ENCODE data around the gene CYBC1. TPM values are rescaled to one million over a fixed set of nuclear protein-coding genes. Genes with fewer than 3 reads are reported as not detected.

CYBC1 gene
- total and polyA plus RNA-seq, 4 donors: 23.2 to 45.6 (median 34.9) TPM

DNA sequence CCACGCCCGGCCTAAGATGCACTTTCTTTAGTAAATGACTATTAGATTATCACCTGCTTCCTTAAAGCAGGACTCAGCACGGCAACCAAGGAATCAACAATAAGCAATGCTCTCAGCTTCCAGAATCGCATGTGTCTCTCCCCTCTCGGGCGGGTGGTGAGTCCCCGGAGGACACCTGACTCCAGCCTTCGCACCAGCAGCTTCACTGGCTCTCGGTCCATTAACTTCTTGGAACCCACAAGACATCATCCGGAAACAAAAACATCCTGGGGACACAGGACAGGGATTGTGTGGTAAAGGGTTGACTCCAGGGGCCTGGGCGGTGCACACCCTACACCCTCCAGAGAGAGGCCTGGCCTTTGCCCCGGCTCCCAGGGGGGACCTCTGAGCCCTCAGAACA, 56.3 kb downstream of the CYBC1 start:
- Histone ChIP-seq H3K4me3 (ENCODE audit: low read depth in 1 of 3, low read length in 3 of 3) (no peak overlapping the region), H3K27me3 (ENCODE audit: control insufficient read depth in 4 of 4, insufficient read depth in 4 of 4, low read length in 3 of 4) (no peaks in the 10 kb centered on the region), H3K36me3 (ENCODE audit: control insufficient read depth in 4 of 4, insufficient read depth in 3 of 4, low read depth in 1 of 4, low read length in 3 of 4) (peaks cover 0 to 9% (median 6%) of the 10 kb centered on the region in 4 donors), H3K4me1 (ENCODE audit: control insufficient read depth in 4 of 4, insufficient read depth in 4 of 4, low read length in 3 of 4) (no peaks in the 10 kb centered on the region), H3K27ac (ENCODE audit: low read depth in 1 of 2, low read length in 2 of 2) (no peak overlapping the region), H3K9me3 (ENCODE audit: control insufficient read depth in 4 of 4, low read length in 3 of 4) (no peaks in the 10 kb centered on the region), H3K9ac (ENCODE audit: low read depth in 1 of 2, low read length in 2 of 2) (no peak overlapping the region)
- TF ChIP-seq ZBTB33 (IDR thresholded peaks at IDR 0.05) (no peak), REST (IDR thresholded peaks at IDR 0.05) (no peak), FOXA2 (IDR thresholded peaks at IDR 0.05) (no peak), HNF4G (IDR thresholded peaks at IDR 0.05) (no peak)
- TF ChIP-seq, protein P1, sequence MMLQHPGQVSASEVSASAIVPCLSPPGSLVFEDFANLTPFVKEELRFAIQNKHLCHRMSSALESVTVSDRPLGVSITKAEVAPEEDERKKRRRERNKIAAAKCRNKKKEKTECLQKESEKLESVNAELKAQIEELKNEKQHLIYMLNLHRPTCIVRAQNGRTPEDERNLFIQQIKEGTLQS (IDR thresholded peaks at IDR 0.05): no peak
- TF ChIP-seq, protein P2, sequence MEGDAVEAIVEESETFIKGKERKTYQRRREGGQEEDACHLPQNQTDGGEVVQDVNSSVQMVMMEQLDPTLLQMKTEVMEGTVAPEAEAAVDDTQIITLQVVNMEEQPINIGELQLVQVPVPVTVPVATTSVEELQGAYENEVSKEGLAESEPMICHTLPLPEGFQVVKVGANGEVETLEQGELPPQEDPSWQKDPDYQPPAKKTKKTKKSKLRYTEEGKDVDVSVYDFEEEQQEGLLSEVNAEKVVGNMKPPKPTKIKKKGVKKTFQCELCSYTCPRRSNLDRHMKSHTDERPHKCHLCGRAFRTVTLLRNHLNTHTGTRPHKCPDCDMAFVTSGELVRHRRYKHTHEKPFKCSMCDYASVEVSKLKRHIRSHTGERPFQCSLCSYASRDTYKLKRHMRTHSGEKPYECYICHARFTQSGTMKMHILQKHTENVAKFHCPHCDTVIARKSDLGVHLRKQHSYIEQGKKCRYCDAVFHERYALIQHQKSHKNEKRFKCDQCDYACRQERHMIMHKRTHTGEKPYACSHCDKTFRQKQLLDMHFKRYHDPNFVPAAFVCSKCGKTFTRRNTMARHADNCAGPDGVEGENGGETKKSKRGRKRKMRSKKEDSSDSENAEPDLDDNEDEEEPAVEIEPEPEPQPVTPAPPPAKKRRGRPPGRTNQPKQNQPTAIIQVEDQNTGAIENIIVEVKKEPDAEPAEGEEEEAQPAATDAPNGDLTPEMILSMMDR (IDR thresholded peaks at IDR 0.05; ENCODE audit: low read depth, low read length, missing input control): no peak
- no peak for DNase-seq (ENCODE audit: low spot score)
- WGBS: 97% methylated on average over 12 of the region's 12 CpGs

DNA sequence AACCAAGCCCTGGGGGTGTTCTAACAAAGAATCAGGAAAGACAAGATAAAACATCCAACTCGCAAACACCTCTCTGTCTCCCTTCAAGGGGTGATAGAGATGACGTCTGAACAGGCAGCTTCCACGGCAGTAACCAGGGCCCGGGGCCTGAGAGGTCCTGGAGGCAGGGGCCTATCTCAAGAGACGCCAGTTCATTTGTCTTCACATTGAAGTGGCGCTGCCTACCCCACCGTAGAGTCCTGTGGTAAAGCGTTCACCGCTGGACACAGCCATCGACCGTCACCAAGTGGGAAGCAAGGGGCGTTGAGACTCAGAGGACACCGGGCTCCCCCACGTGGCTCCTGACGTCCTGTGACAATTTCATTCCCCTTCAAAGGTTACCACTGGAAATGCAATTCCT, 57.6 kb downstream of the CYBC1 start:
- TF ChIP-seq HNF4A (conservative IDR thresholded peaks at IDR 0.05): no peak
- no peak for TF ChIP-seq ZBTB33 (IDR thresholded peaks at IDR 0.05)
- no peak for TF ChIP-seq GABPA (IDR thresholded peaks at IDR 0.05 in 1 of 2, conservative IDR thresholded peaks at IDR 0.05 in 1 of 2)
- TF ChIP-seq FOXA1 (IDR thresholded peaks at IDR 0.05): no peak
- TF ChIP-seq, protein P2 (IDR thresholded peaks at IDR 0.05; ENCODE audit: low read depth, low read length, missing input control): no peak
- TF ChIP-seq HNF4G (IDR thresholded peaks at IDR 0.05): no peak
- H3K9ac ChIP-seq (ENCODE audit: low read depth in 1 of 2, low read length in 2 of 2): no peak overlapping the region
- H3K4me3 ChIP-seq (ENCODE audit: low read depth in 1 of 3, low read length in 3 of 3): no peak overlapping the region
- no peaks in the 10 kb centered on the region for H3K4me1 ChIP-seq (ENCODE audit: control insufficient read depth in 4 of 4, insufficient read depth in 4 of 4, low read length in 3 of 4)
- no peak overlapping the region for H3K27ac ChIP-seq (ENCODE audit: low read depth in 1 of 2, low read length in 2 of 2)
- no peaks in the 10 kb centered on the region for H3K9me3 ChIP-seq (ENCODE audit: control insufficient read depth in 4 of 4, low read length in 3 of 4)
- WGBS: 94% methylated on average over 15 of the region's 15 CpGs
- H3K27me3 ChIP-seq (ENCODE audit: control insufficient read depth in 4 of 4, insufficient read depth in 4 of 4, low read length in 3 of 4): no peaks in the 10 kb centered on the region
- H3K36me3 ChIP-seq (ENCODE audit: control insufficient read depth in 4 of 4, insufficient read depth in 3 of 4, low read depth in 1 of 4, low read length in 3 of 4): peaks cover 0 to 9% (median 6%) of the 10 kb centered on the region in 4 donors
- DNase-seq (ENCODE audit: low spot score): no peak

Measured in liver (tissue), 9 donors.